ENCODE measurements around the gene ONECUT1.

ONECUT1 gene

GRCh38 chr15:52780172-52780980, 9.8 kb downstream of the ONECUT1 start:
- no peak for DNase-seq

- no peak for DNase-seq
Observed at GRCh38 chr15:52778457-52778856, 11.7 kb downstream of the ONECUT1 start.

GRCh38 chr15:52772766-52773165, 17.4 kb downstream of the ONECUT1 start:
- DNase-seq: no peak

- DNase-seq: no peak
Observed at GRCh38 chr15:52765785-52766184, 24.4 kb downstream of the ONECUT1 start.

- no peak for DNase-seq
Observed at GRCh38 chr15:52764731-52765130, 25.4 kb downstream of the ONECUT1 start.

- no peak for DNase-seq
Observed at GRCh38 chr15:52762621-52763020, 27.5 kb downstream of the ONECUT1 start.

GRCh38 chr15:52760562-52760961, 29.6 kb downstream of the ONECUT1 start:
- no peak for DNase-seq

GRCh38 chr15:52759969-52760368, 30.2 kb downstream of the ONECUT1 start:
- DNase-seq: no peak

- DNase-seq: no peak
Observed at GRCh38 chr15:52757496-52757895, 32.6 kb downstream of the ONECUT1 start.

- no peak for DNase-seq
Observed at GRCh38 chr15:52751522-52751921, 38.6 kb downstream of the ONECUT1 start.

- no peak for DNase-seq
Observed at GRCh38 chr15:52749258-52749657, 40.9 kb downstream of the ONECUT1 start.

GRCh38 chr15:52746162-52746757, 43.9 kb downstream of the ONECUT1 start:
- no peak for DNase-seq

- no peak for DNase-seq
Observed at GRCh38 chr15:52745326-52746161, 44.6 kb downstream of the ONECUT1 start.

GRCh38 chr15:52738311-52738710, 51.8 kb downstream of the ONECUT1 start:
- DNase-seq: no peak

- no peak for DNase-seq
Observed at GRCh38 chr15:52737720-52738119, 52.4 kb downstream of the ONECUT1 start.

- DNase-seq: no peak
Observed at GRCh38 chr15:52735231-52736089, 54.7 kb downstream of the ONECUT1 start.

- no peak for DNase-seq
Observed at GRCh38 chr15:52734329-52734728, 55.8 kb downstream of the ONECUT1 start.

- no peak for DNase-seq
Observed at GRCh38 chr15:52733696-52734255, 56.4 kb downstream of the ONECUT1 start.

GRCh38 chr15:52733088-52733487, 57.0 kb downstream of the ONECUT1 start:
- no peak for DNase-seq

GRCh38 chr15:52732551-52732950, 57.6 kb downstream of the ONECUT1 start:
- DNase-seq: no peak

GRCh38 chr15:52731732-52732470, 58.2 kb downstream of the ONECUT1 start:
- no peak for DNase-seq

- DNase-seq: no peak
Observed at GRCh38 chr15:52731004-52731403, 59.1 kb downstream of the ONECUT1 start.
